ENCODE results near the gene ENGASE.

DNA sequence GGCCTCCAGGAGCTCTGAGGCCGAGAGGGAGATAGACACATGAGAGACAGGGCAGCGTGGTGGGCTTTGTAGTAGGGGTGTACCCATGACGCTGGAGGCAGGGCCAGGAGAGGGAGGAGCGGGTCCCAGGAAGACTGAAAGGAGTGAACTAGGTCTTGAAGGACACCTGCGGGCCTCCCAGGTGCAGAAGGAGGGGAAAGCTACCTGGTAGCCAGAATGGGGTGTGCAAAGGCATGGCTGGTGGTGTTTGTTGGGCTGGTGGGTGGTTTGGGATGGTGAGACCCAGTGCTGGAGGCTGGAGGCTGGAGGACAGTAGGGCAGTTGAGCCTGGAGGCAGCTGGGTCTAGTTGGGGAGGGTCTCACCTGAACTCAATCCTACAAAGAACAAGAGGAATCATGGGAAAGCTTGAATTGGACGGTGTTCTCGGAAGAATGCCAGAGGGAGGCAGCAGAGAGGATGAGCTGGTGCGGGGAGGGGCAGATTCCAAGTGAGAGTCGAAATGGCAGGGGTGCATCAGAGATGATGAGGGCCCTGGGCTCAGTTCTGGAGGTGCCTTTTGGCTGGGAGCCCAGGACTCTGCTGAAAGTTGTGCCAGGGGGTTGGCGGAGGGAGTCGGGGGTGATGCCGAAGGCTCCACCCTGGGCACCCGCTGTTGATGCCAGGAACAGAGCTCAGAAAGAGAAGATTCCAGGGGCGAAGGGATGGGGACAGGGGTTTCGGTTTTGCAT, 29.5 kb upstream of the ENGASE start:
- TF ChIP-seq GATA2 (CRISPR knock-in tag; IDR thresholded peaks at IDR 0.05): no peak
- no peak for TF ChIP-seq PHTF2 (CRISPR knock-in tag; IDR thresholded peaks at IDR 0.05)
- no peak for TF ChIP-seq PCBP2 (IDR thresholded peaks at IDR 0.05; ENCODE audit: low read depth, low read length, poor library complexity, severe bottlenecking)
